Gastrocnemius medialis (tissue), 4 donors: ENCODE results near the gene CDS2. TPM values are rescaled to one million over a fixed set of nuclear protein-coding genes. Genes with fewer than 3 reads are reported as not detected.

Experiments used
- ATAC-seq, 2 donors: fragments of 150-250 bp; one replicate each; pipeline ENCODE4 v1.9.1; 2016
- DNase-seq, 2 donors: peaks; one replicate each; pipeline ENCODE4 v3.0.0-alpha.2; 2019
- H3K27ac ChIP-seq, 4 donors: fragments of 200-600 bp; sonication (generic); 1 replicate in 1 of 4; 2 replicates in 3 of 4; pipeline ENCODE4 v1.5.1; 2016 to 2018; ENCODE audit warnings: mild to moderate bottlenecking in 2 of 4, moderate library complexity in 1 of 4
- H3K27me3 ChIP-seq, 3 donors: fragments of 200-600 bp; sonication (generic) in 2 of 3; 1 replicate in 1 of 3; 2 replicates in 2 of 3; pipeline versions ENCODE4 v1.5.1 to v1.6.0; 2016 to 2019; ENCODE audit warnings: mild to moderate bottlenecking in 1 of 3, moderate library complexity in 1 of 3
- H3K36me3 ChIP-seq, 2 donors: fragments of 200-600 bp; sonication (generic) in 1 of 2; one replicate each; pipeline ENCODE4 v1.5.1; 2017 to 2018
- H3K4me1 ChIP-seq, 2 donors: fragments of 200-600 bp; sonication (generic) in 1 of 2; one replicate each; pipeline ENCODE4 v1.5.1; 2016 to 2017; ENCODE audit warnings: mild to moderate bottlenecking in 2 of 2
- H3K4me3 ChIP-seq, 4 donors: fragments of 200-600 bp; sonication (generic) in 3 of 4; 1 replicate in 1 of 4; 2 replicates in 3 of 4; pipeline ENCODE4 v1.5.1; 2016 to 2019; ENCODE audit warnings: mild to moderate bottlenecking in 2 of 4
- H3K9me3 ChIP-seq, 3 donors: fragments of 200-600 bp; sonication (generic) in 2 of 3; 1 replicate in 1 of 3; 2 replicates in 2 of 3; pipeline ENCODE4 v1.5.1; 2016 to 2019
- POLR2A ChIP-seq, 2 donors: fragments of 450-650 bp; IDR thresholded peaks; one replicate each; pipeline ENCODE4 v1.6.1; 2017; ENCODE audit warnings: antibody characterized with exemption in 2 of 2, mild to moderate bottlenecking in 2 of 2, moderate library complexity in 2 of 2
- in situ Hi-C, 4 donors: fragments of 200-750 bp; cut with MboI; loops; one replicate each; pipeline versions ENCODE4 v1.15.0 to v1.8.0; 2017; ENCODE audit warnings: low sequenced_read_pairs in 4 of 4
- intact Hi-C: fragments of 100-400 bp; cut with DNase I; formaldehyde crosslinking; loops from one replicate; pipeline ENCODE4 v1.15.1; 2023; ENCODE audit warnings: low total_unique reads
- total RNA-seq, 4 donors: library from RNA; depleted of rRNA; stranded (reverse); fragments of >200 nt; gene quantifications; one replicate each; pipeline versions ENCODE4 v1.1.0 to v1.2.3, GENCODE V29; 2016
- TF ChIP-seq, protein P1 (sequence below), 5 experiments: fragments of 450-650 bp in 3 of 5; fragments of 200-600 bp in 2 of 5; sonication (generic) in 2 of 5; IDR thresholded peaks in 4 of 5; conservative IDR thresholded peaks in 1 of 5; 1 replicate in 4 of 5; 2 replicates in 1 of 5; pipeline ENCODE4 v1.5.1; 2016 to 2019; ENCODE audit warnings: antibody characterized with exemption in 5 of 5, mild to moderate bottlenecking in 3 of 5, moderate library complexity in 3 of 5

Gene CDS2
- total RNA-seq, 4 donors from 2014 or later: 9.0 to 18.5 (median 14.5) TPM

DNA sequence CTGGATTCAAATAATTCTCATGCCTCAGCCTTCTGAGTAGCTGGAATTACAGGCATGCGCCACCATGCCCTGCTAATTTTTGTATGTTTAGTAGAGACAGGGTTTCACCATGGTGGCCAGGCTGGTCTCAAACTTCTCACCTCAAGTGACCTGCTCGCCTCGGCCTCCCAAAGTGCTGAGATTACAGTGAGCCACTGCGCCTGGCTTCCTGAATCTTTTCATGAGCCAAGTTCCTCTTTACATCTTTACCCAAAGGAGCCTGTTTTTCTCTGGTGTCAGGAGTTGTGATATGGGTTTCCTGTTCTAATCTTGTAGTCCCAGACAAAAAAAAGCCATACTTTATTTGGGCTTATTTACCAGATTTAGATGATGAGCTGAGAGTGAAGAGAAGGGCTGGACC, 41.4 kb upstream of the CDS2 start:
- H3K27ac ChIP-seq: no peak overlapping the region
- no peak for ATAC-seq
- DNase-seq: no peak
- in situ Hi-C loops (no loop called here), intact Hi-C loops (no loop called here)
- H3K27me3 ChIP-seq: no peaks in the 10 kb centered on the region
- no peaks in the 10 kb centered on the region for H3K36me3 ChIP-seq
- TF ChIP-seq POLR2A (IDR thresholded peaks at IDR 0.05): no peak
- TF ChIP-seq, protein P1, sequence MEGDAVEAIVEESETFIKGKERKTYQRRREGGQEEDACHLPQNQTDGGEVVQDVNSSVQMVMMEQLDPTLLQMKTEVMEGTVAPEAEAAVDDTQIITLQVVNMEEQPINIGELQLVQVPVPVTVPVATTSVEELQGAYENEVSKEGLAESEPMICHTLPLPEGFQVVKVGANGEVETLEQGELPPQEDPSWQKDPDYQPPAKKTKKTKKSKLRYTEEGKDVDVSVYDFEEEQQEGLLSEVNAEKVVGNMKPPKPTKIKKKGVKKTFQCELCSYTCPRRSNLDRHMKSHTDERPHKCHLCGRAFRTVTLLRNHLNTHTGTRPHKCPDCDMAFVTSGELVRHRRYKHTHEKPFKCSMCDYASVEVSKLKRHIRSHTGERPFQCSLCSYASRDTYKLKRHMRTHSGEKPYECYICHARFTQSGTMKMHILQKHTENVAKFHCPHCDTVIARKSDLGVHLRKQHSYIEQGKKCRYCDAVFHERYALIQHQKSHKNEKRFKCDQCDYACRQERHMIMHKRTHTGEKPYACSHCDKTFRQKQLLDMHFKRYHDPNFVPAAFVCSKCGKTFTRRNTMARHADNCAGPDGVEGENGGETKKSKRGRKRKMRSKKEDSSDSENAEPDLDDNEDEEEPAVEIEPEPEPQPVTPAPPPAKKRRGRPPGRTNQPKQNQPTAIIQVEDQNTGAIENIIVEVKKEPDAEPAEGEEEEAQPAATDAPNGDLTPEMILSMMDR (IDR thresholded peaks at IDR 0.05 in 4 of 5, conservative IDR thresholded peaks at IDR 0.05 in 1 of 5): no peak
- H3K9me3 ChIP-seq: no peaks in the 10 kb centered on the region
- H3K4me3 ChIP-seq: no peak overlapping the region
- no peaks in the 10 kb centered on the region for H3K4me1 ChIP-seq

DNA sequence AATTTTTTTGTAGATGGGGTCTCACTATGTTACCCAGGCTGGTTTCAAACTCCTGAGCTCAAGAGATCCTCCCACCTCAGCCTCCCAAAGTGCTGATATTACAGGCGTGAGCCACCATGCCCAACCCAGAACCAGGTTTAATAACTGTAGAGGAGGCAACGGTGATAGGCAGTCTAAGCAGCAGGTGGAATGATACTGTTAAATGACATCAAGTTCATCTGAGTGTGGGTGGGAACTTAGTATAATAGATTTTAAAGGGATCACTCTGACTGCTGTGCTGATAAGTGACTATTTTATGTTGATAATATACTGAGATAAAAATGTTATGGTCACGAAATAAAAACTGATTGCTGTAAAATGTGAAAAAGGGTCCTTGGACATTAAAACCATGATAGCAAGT, 38.1 kb upstream of the CDS2 start:
- in situ Hi-C loops (no loop called here), intact Hi-C loops (no loop called here)
- Histone ChIP-seq H3K4me1 (no peaks in the 10 kb centered on the region), H3K4me3 (no peak overlapping the region), H3K9me3 (no peaks in the 10 kb centered on the region), H3K36me3 (no peaks in the 10 kb centered on the region), H3K27me3 (no peaks in the 10 kb centered on the region), H3K27ac (no peak overlapping the region)
- no peak for TF ChIP-seq POLR2A (IDR thresholded peaks at IDR 0.05)
- TF ChIP-seq, protein P1 (IDR thresholded peaks at IDR 0.05 in 4 of 5, conservative IDR thresholded peaks at IDR 0.05 in 1 of 5): no peak
- DNase-seq: no peak
- ATAC-seq: no peak

DNA sequence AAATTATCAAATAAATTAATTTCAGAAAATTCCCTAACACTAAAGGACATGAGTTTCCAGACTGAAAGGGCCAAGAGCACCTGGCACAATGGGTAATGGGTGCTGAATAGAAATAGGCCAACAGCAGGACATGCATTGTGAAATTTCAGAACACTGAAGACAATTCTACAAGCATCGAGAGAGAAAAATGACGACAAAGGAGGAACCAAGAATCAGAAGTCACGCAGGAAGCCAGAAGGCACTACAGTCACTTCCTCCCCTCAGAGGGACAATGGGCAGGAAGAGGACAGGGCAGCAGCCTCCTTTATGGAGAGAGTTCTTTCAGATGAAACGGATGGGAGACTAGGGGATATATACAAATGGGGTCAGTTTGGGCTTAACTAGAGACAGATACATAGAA, 36.6 kb upstream of the CDS2 start:
- Histone ChIP-seq H3K27me3 (no peaks in the 10 kb centered on the region), H3K36me3 (no peaks in the 10 kb centered on the region), H3K9me3 (no peaks in the 10 kb centered on the region), H3K27ac (peak overlapping the region; percentile 3 to 52 (median 44)), H3K4me3 (no peak overlapping the region), H3K4me1 (no peaks in the 10 kb centered on the region)
- in situ Hi-C loops: loop anchor here in 1 of 4 donors (10.0 kb wide), 1 partner anchor 335 kb away; no protein-coding TSS in a partner anchor
- peak; percentile 44 to 66 for ATAC-seq
- TF ChIP-seq, protein P1 (IDR thresholded peaks at IDR 0.05 in 4 of 5, conservative IDR thresholded peaks at IDR 0.05 in 1 of 5): no peak
- peak; percentile 17 to 30 for TF ChIP-seq POLR2A (IDR thresholded peaks at IDR 0.05)
- DNase-seq: peak in 1 of 2 donors; percentile 8
- intact Hi-C loops: no loop called here

DNA sequence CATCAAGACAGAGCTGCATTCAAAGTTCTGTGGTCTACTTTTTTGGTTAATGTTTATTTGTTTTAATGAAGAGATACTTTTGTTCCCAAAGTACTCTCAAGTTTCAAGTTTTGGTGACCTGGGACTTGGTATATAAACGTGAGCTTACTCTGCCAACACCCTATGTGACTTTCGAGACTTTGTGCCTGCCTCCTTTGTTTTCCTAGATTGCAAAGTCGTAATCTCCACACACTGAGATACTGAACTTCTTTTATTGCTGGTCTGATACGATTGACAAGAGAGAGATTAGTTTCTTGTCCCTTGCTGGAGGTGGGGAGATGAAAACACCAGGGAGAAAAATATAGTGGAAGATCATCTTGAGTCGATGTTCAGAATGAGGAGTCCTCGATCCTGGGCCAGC, 34.9 kb upstream of the CDS2 start:
- no peak overlapping the region for H3K27ac ChIP-seq
- ATAC-seq: no peak
- H3K36me3 ChIP-seq: peaks cover 0 to 8% of the 10 kb centered on the region in 2 donors
- H3K27me3 ChIP-seq: no peaks in the 10 kb centered on the region
- in situ Hi-C loops (loop anchor here in 1 of 4 donors (10.0 kb wide), 1 partner anchor 337 kb away; no protein-coding TSS in a partner anchor), intact Hi-C loops (no loop called here)
- no peak for DNase-seq
- no peak for TF ChIP-seq POLR2A (IDR thresholded peaks at IDR 0.05)
- TF ChIP-seq, protein P1 (IDR thresholded peaks at IDR 0.05 in 4 of 5, conservative IDR thresholded peaks at IDR 0.05 in 1 of 5): no peak
- H3K4me3 ChIP-seq: no peak overlapping the region
- no peaks in the 10 kb centered on the region for H3K4me1 ChIP-seq
- no peaks in the 10 kb centered on the region for H3K9me3 ChIP-seq
